Measurements from ENCODE around the gene SATB1. TPM values are rescaled to one million over a fixed set of nuclear protein-coding genes. Genes with fewer than 3 reads are reported as not detected.
A peak's percentile ranks its signal among the peaks of the same experiment; 100 is the strongest.

The SATB1 gene
- total and polyA plus RNA-seq, 2 of the 8 experiments (the other 6 are each of a cell fraction or from before 2014, with no cell fraction given), result 18.8 to 28.0 TPM

GRCh38 chr3:18428036-18428435 lies 2.9 kb upstream of the SATB1 start:
- Histone ChIP-seq H3K9me3 (ENCODE audit: insufficient read depth in 2 of 2, low read depth in 1 of 2, low read length in 1 of 2) (no peaks in the 10 kb centered on the region), H2BK15ac (ENCODE audit: low read length) (no peak overlapping the region), H3K27ac (ENCODE audit: low read depth, low read length) (no peak overlapping the region), H2BK5ac (ENCODE audit: low read depth, low read length) (no peak overlapping the region), H3K79me2 (ENCODE audit: control insufficient read depth in 1 of 2, insufficient read depth in 2 of 2, low read length in 2 of 2) (peaks cover 0 to 2% of the 10 kb centered on the region in 2 experiments; a peak in 1 of 4 replicates), H3K23me2 (ENCODE audit: low read depth, low read length) (peaks cover 12% of the 10 kb centered on the region; the same call in 1 of the 2 replicates), H3K23ac (ENCODE audit: insufficient read length) (no peak overlapping the region), H4K5ac (ENCODE audit: insufficient read length, low read depth, low read length) (no peak overlapping the region), H3K4ac (replicated peaks; ENCODE audit: insufficient read length, low read depth, low read length) (no peak overlapping the region), H2AK5ac (ENCODE audit: low read depth, low read length) (no peak overlapping the region), H4K91ac (replicated peaks; ENCODE audit: insufficient read length, low read length) (no peak overlapping the region), H2AFZ (ENCODE audit: low read length) (no peak overlapping the region), H3K4me3 (ENCODE audit: extremely low read depth in 1 of 4, insufficient read depth in 2 of 4, low read depth in 3 of 4, low read length in 4 of 4) (no peak overlapping the region), H3K79me1 (ENCODE audit: low read depth, low read length) (no peaks in the 10 kb centered on the region), H3K4me2 (ENCODE audit: insufficient read depth in 1 of 2, low read depth in 2 of 2, low read length in 2 of 2) (no peak overlapping the region), H2BK12ac (ENCODE audit: low read depth, low read length) (no peak overlapping the region), H4K20me1 (replicated peaks in 1 of 2; ENCODE audit: control insufficient read depth in 1 of 2, insufficient read depth in 2 of 2, low read length in 2 of 2) (no peaks in the 10 kb centered on the region), H3K4me1 (replicated peaks in 1 of 4; ENCODE audit: control insufficient read depth in 3 of 4, insufficient read depth in 4 of 4, low read length in 3 of 4) (peaks cover 0 to 8% (median under 1%) of the 10 kb centered on the region in 4 experiments; a peak in 3 of 7 replicates), H2BK120ac (replicated peaks; ENCODE audit: low read depth, low read length) (no peak overlapping the region), H3K9ac (replicated peaks in 1 of 4; ENCODE audit: extremely low read depth in 1 of 4, low read depth in 3 of 4, low read length in 3 of 4) (no peak overlapping the region), H4K8ac (ENCODE audit: extremely low read depth, insufficient read depth, low read length) (no peak overlapping the region), H3K27me3 (replicated peaks in 1 of 4; ENCODE audit: control insufficient read depth in 3 of 4, extremely low read depth in 1 of 4, insufficient read depth in 3 of 4, low read length in 3 of 4) (no peaks in the 10 kb centered on the region), H3K56ac (replicated peaks; ENCODE audit: insufficient read length, low read depth, low read length) (no peak overlapping the region), H3K14ac (ENCODE audit: insufficient read length) (no peak overlapping the region), H3K36me3 (ENCODE audit: control insufficient read depth in 2 of 4, insufficient read depth in 4 of 4, low read length in 3 of 4) (no peaks in the 10 kb centered on the region), H2BK20ac (ENCODE audit: low read length) (no peak overlapping the region), H3K18ac (ENCODE audit: extremely low read depth, low read length) (no peak overlapping the region)
- ChIA-PET CTCF (ENCODE audit: partially characterized antibody) (no interaction called here), POLR2A (ENCODE audit: partially characterized antibody) (no interaction called here)
- TF ChIP-seq EP300 (IDR thresholded peaks at IDR 0.05; ENCODE audit: borderline replicate concordance in 1 of 2, low read depth in 2 of 2, low read length in 2 of 2) (no peak), HDAC6 (IDR thresholded peaks at IDR 0.05; ENCODE audit: low read depth, low read length) (no peak), FOSL1 (IDR thresholded peaks at IDR 0.05; ENCODE audit: insufficient read depth, low read depth, low read length) (no peak), TAF7 (optimal IDR thresholded peaks at IDR 0.05; ENCODE audit: borderline replicate concordance, low read depth, low read length) (no peak), SP2 (IDR thresholded peaks at IDR 0.05; ENCODE audit: low read length) (no peak), CBX5 (IDR thresholded peaks at IDR 0.05; ENCODE audit: low read depth, low read length) (no peak), BRCA1 (IDR thresholded peaks at IDR 0.05; ENCODE audit: low read depth, low read length) (no peak), CEBPB (IDR thresholded peaks at IDR 0.05; ENCODE audit: low read depth, low read length) (no peak), GTF2F1 (IDR thresholded peaks at IDR 0.05; ENCODE audit: borderline replicate concordance, low read depth, low read length) (no peak), BACH1 (IDR thresholded peaks at IDR 0.05; ENCODE audit: low read length) (no peak), SUZ12 (IDR thresholded peaks at IDR 0.05; ENCODE audit: low read length) (no peak)
- DNase-seq (ENCODE audit: low read depth in 1 of 2, low spot score in 2 of 2) (no peak), FAIRE-seq (peak; percentile 55)
- 83% methylated on average over 1 of the region's 1 CpG; no CpG with 5 or more reads in 1 of the 2 experiments for WGBS, 2 experiments (ENCODE audit: extremely low coverage in 1 of 2, insufficient coverage in 1 of 2, insufficient read length in 1 of 2, insufficient replicate concordance in 2 of 2, low coverage in 1 of 2, low lambda C conversion rate in 2 of 2, missing lambda C conversion rate in 1 of 2)

All from H1 (cell line).